Measurements from ENCODE around the gene CCDC178.

The CCDC178 gene

DNA sequence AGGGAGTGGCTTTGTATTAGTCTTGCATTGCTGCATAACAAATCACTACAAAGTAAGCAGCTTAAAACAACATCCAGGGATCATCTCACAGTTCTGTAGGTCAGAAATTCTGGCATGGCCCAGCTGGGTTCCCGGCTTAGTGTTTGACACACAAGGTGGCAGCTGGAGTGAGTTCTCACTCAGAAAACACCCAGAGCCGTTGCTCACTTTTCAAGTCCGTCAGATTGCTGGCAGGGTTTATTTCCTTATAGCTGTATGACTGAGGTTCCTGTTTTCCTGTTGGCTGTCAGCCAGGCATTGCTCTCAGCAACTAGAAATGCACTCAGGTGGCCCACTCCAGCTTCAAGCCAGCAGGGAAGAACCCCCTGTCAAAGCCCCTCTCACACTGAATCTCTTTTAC lies 324.1 kb downstream of the CCDC178 start:
- no peak for DNase-seq (ENCODE audit: low read depth)

GRCh38 chr18:33115917-33116316 lies 324.6 kb downstream of the CCDC178 start:
- no peak for DNase-seq (ENCODE audit: low read depth)

DNA sequence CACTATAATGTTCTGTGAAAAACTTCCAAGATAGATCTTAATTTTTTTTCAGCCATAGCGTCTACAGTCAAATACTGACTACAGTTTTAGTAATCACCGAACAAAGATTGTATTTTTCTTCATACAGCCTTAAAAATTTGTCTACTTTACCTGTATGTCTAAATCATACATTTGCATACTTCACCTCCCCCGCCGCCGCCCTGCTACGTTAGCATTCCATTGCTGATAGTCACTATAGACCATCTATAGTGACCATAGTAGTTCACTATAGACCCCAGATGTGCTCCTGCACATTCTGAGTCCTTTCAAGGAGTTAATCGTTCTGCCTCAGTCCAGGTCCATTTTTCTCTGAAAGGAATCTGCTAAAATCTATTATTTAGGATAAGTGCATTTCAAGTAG lies 325.0 kb downstream of the CCDC178 start:
- DNase-seq (ENCODE audit: low read depth): no peak

DNA sequence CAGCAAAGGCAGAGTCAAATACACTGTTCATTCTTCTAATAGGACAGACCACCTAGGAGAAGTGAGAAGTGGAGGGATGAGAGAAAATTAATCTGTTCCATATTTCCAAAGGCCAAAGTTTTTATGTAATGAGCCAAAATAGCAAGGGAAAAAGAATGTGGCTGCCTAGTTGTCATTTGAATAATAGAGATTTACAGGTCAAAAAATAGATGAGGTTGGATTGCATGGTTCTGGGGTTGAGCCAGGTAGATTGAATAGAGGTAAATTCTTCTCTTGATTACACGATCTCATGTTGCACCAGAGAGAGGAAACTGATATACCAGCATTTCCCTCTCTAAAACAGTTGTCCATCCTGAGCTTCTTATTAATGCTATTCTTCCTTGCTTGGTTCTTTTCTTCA lies 325.8 kb downstream of the CCDC178 start:
- DNase-seq (ENCODE audit: low read depth): no peak

DNA sequence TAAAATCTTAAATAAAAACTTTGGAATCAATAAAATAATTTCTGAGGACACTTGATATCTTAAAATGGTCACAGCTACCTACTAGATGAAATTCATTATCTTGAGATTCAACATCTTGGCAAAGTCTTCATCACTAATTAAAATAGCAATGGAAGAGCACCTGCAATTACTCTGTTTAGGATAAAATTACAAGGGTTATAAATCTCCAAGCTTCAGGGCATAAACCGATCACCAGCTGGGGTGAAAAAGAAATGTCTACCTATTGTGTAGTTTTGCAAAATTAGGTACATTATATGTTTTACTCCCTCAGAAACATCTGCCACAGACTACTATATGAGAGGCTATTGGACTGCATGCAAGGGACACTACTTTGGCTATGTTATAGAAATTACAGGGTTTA lies 327.1 kb downstream of the CCDC178 start:
- no peak for DNase-seq (ENCODE audit: low read depth)

DNA sequence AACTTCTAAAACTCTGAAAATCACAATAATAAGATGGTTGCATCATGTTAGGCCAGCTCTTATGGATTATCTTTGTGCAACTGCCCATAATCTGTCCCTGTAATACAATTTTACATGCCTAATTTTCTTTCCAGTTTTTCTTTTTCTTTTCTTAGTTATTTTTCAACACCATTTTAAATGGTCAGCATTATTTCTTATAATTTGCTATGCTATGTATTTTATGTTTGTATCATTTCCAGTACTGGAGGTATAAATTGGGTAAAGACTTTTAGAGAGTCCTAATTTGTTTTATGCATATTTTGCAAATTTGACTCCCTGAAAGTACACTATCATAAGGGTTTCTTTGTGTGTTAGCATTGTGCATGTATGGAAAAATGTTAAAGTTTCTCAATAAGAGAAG lies 333.0 kb downstream of the CCDC178 start:
- no peak for DNase-seq (ENCODE audit: low read depth)

- no peak for DNase-seq (ENCODE audit: low read depth)
Observed at GRCh38 chr18:33101316-33101715, 339.2 kb downstream of the CCDC178 start.

DNA sequence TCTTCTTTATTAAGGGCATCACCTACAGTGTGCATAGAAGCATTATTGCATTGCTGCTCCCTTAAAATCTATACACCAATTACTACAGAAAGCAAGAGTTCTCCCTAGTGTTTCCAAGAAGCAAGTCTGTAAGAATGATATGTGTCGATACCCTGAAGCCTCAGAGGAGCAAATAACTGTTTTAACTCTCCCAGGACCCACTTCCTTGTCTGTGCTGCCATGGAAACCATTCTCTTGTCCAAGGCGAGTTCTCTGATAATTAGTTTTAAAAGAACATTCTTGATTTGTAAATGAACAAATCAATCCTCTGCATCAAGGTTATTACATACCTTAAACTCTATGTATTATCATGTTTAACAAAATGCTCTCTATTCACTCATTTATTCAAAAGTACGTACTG lies 340.9 kb downstream of the CCDC178 start:
- no peak for DNase-seq (ENCODE audit: low read depth)

DNA sequence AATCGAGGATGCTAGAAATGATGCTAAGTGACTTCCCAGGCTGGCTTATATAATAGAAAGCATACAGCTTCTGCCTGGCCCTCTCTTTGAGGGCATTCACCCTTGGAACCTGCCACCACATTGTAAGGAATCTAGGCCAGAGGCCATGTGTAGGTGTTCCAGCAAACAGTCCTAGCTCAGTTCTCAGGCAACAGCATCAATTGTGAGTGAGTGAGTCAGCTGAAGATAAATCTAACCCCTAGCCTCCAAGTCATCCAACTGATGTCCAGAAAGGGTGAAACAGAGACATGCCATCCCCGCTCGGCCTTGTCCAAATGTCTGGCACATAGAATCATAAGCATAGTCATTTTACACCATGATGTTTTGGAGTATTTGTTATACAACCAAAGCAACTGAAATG lies 343.4 kb downstream of the CCDC178 start:
- DNase-seq (ENCODE audit: low read depth): no peak

DNA sequence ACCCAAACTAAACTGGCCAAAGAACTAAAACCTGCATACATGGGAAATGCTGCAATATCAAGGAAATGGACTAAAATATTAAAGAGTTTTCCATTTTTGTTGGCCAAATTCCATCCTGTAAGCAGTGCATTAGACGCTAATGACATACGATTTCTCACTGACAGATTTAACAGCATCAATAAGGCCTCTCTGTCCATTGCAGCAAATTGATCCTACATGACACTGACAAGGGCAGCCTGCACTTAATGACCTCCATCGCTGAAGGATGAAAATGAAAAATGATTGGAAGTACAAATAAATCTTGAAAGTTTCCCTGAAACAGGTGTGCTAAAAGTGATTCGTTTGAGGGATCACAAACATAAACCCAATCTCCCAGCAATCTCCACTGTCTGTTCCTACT lies 350.1 kb downstream of the CCDC178 start:
- no peak for DNase-seq (ENCODE audit: low read depth)

DNA sequence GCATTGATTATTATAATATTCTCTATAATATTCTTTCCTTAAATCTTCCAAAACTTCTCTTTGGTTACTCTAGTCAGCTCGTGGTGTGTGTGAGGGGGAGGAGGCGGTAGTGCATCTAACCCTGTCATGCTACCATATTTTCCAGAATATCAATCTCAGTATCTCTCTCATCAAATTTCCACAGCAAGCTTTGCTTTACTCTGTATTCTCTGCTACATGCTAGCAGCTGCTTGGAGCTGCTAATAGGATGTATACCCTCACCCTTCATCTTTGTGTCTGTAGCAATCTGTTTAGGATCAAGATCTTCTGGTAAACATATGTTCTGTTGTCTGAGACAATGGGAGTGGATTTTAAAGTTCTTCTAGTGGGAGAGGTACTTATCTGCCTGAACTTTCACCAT lies 363.9 kb downstream of the CCDC178 start:
- no peak for DNase-seq (ENCODE audit: low read depth)

- DNase-seq (ENCODE audit: low read depth): no peak
Observed at GRCh38 chr18:33074125-33074524, 366.4 kb downstream of the CCDC178 start.

GRCh38 chr18:33062834-33063364 lies 377.6 kb downstream of the CCDC178 start:
- no peak for DNase-seq (ENCODE audit: low read depth)

- DNase-seq (ENCODE audit: low read depth): no peak
Observed at GRCh38 chr18:33052886-33053285, 387.6 kb downstream of the CCDC178 start.

- no peak for DNase-seq (ENCODE audit: low read depth)
Observed at GRCh38 chr18:33051407-33051806, 389.1 kb downstream of the CCDC178 start.

DNA sequence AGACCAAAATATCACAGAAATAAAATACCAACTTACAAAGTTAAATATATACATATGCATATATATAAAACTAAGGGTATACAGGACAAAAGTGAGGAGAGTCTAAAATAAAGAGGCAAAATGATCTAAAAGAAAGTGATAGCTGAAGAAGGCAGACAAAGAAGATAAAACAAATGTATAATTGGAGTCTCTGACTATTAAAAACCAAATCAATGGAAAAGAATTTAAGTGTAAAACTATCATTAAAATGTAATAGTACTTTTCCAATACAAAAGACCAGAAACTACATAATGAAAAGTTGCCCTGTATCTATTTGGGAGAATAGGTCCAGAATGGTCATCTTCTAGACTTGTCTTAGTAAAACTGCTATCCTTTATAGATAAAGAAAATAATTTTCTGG lies 400.3 kb downstream of the CCDC178 start:
- no peak for DNase-seq (ENCODE audit: low read depth)

DNA sequence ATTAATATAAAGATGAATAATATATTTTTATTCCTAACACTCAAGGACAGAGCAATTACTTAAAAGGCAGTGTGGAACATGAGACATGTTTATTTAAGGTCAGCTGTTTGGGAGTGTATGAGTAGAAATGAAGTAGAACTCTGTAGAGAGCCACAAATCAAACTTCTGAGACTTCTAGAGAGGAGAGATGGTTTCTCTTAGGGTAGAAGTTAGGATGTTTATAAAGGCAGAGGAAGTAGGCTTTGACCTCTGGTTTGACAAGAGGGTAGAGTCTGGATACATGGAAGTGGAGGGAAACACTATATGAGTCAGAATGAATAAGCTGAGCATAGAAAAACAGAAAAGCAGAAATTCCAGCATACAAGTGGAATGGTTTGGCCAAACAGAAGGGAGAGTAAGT lies 405.6 kb downstream of the CCDC178 start:
- no peak for DNase-seq (ENCODE audit: low read depth)

DNA sequence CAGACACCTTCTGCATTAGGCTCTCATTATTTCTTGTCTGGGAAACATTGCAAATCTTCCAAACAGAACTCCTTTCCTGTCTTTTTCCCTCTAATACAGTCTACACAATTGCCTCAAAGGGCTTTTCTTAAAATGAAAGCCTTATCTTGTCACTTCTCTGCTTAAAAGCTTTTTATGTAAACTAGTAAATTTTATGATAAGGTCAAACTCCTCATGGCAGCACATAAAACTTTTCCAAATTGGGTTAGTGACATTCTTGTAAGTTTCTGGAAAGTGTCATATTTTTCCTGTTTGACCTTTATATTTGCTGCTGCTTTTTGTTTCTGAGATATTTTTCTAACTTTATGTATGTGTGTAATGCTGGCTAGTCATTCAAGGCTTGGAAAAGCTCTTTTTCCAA lies 406.3 kb downstream of the CCDC178 start:
- DNase-seq (ENCODE audit: low read depth): no peak

GRCh38 chr18:33022370-33022769 lies 418.2 kb downstream of the CCDC178 start:
- DNase-seq (ENCODE audit: low read depth): no peak

DNA sequence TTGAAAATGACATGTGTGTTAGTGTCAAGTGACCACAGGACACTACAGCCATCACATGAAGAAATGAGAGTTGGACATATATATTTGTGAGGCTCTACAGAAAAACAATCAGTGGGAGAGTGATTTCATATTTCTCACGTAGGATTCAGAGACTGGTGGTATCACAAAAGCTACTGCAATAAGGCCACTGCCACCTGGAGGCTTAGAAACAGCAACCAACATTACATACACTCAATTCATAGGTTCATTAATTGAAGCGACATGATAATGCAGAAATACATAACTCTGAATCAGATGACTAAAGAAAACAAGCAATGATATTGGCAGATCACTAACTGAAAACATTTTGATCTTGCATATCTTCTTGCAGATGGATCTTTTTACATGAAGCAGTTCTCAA lies 419.6 kb downstream of the CCDC178 start:
- no peak for DNase-seq (ENCODE audit: low read depth)

- no peak for DNase-seq (ENCODE audit: low read depth)
Observed at GRCh38 chr18:33014060-33014796, 426.3 kb downstream of the CCDC178 start.

GRCh38 chr18:33010149-33010548 lies 430.4 kb downstream of the CCDC178 start:
- no peak for DNase-seq (ENCODE audit: low read depth)

GRCh38 chr18:32998921-32999320 lies 441.6 kb downstream of the CCDC178 start:
- no peak for DNase-seq (ENCODE audit: low read depth)

DNA sequence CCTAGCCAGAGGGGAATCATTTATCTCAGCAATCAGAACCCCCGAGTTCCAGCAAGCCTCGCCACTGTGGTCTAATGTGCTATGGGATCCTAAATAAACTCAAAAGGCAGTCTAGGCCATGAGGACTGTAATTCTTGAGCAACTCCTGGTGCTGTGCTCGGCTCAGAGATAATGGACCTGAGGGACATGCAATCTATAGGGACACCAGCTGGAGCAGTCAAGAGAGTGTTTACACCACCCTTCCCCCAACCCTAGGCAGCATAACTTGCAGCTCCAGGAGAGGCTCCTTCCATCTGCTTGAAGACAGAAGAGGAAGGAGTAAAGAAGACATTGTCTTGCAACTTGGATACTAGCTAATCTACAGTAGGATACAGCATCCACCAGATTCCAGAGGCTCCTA lies 442.2 kb downstream of the CCDC178 start:
- DNase-seq (ENCODE audit: low read depth): no peak
